Right lobe of liver (tissue), 6 donors: ENCODE measurements around the gene SLC9A7. TPM values are rescaled to one million over a fixed set of nuclear protein-coding genes. Genes with fewer than 3 reads are reported as not detected.

Experiments
- ATAC-seq, 4 donors: fragments of 200-7000 bp; cut with Tn5 transposase; one replicate each; pipeline ENCODE4 v1.9.1; 2020; ENCODE audit warnings: mild to moderate bottlenecking in 4 of 4, moderate library complexity in 4 of 4
- DNase-seq, 3 donors: peaks; one replicate each; pipeline ENCODE4 v3.0.0-alpha.2; 2020
- H3K27ac ChIP-seq, 3 donors: fragments of 200-600 bp; one replicate each; pipeline ENCODE4 v1.8.0; 2022
- H3K27me3 ChIP-seq, 2 donors: fragments of 200-600 bp; one replicate each; pipeline ENCODE4 v1.8.0; 2022
- H3K36me3 ChIP-seq, 4 donors: fragments of 200-600 bp; sonication (generic) in 1 of 4; one replicate each; pipeline versions ENCODE4 v1.5.1 to v1.8.0; 2017 to 2022; ENCODE audit warnings: control low read depth in 1 of 4
- H3K4me1 ChIP-seq, 4 donors: fragments of 200-600 bp; sonication (generic) in 1 of 4; one replicate each; pipeline versions ENCODE4 v1.5.1 to v1.8.0; 2017 to 2022; ENCODE audit warnings: control low read depth in 1 of 4
- H3K4me3 ChIP-seq, 3 donors: fragments of 200-600 bp; one replicate each; pipeline ENCODE4 v1.8.0; 2022
- H3K9me3 ChIP-seq, 4 donors: fragments of 200-600 bp; sonication (generic) in 1 of 4; one replicate each; pipeline versions ENCODE4 v1.5.1 to v1.8.0; 2017 to 2022; ENCODE audit warnings: control low read depth in 1 of 4
- CTCF ChIP-seq, 4 donors: fragments of 200-600 bp in 3 of 4; fragments of 450-650 bp in 1 of 4; IDR thresholded peaks; one replicate each; pipeline versions ENCODE4 v1.5.1 to v1.8.0; 2016 to 2022; ENCODE audit warnings: antibody characterized with exemption in 4 of 4, mild to moderate bottlenecking in 2 of 4
- POLR2A ChIP-seq: fragments of 450-650 bp; IDR thresholded peaks from one replicate; pipeline ENCODE4 v1.6.1; 2017; ENCODE audit warnings: antibody characterized with exemption, mild to moderate bottlenecking
- WGBS: methylation state at CpG from one replicate; pipeline ENCODE4 v1.1.6; 2018; ENCODE audit warnings: low coverage, low lambda C conversion rate; ENCODE audit not compliant: insufficient coverage; ENCODE audit errors: missing lambda C conversion rate; 5-methylcytosine and 5-hydroxymethylcytosine counted together
- intact Hi-C, 2 donors: fragments of 100-400 bp; cut with DNase I; formaldehyde crosslinking; loops; one replicate each; pipeline versions ENCODE4 v1.11.2 to v1.14.1; 2022
- total RNA-seq, 6 experiments: library from RNA; depleted of rRNA in 2 of 6; stranded (reverse); fragments of >200 nt in 2 of 6; fragmentation: NEBNext Ultra II Directional in 3 of 6; extraction: Animal tissue kit (Norgen Biotek cat#: 25700) in 3 of 6; gene quantifications; one replicate each; pipeline versions ENCODE4 v1.1.0 to v1.2.4, GENCODE V29; 2016 to 2023
- donor health status: DM: no; HTN: yes; CAD: no.
- donor health status: DM: no; HTN: no; CAD: no.
- donor health status: DM: no; HTN: no; CAD: no.
- donor health status: DM: no; HTN: yes; CAD: no.
- donor health status: DM: no; HTN: yes; CAD: no.

The SLC9A7 gene
- total RNA-seq, 6 experiments from 2014 or later, result 5.7 to 9.0 (median 6.4) TPM

GRCh38 chrX:46643636-46644035 is 115.3 kb downstream of the SLC9A7 start:
- ATAC-seq (no peak), DNase-seq (no peak)
- H3K4me1 ChIP-seq, result no peaks in the 10 kb centered on the region
- H3K9me3 ChIP-seq, result no peaks in the 10 kb centered on the region
- intact Hi-C loops, result no loop called here
- no peaks in the 10 kb centered on the region for H3K36me3 ChIP-seq
- H3K27me3 ChIP-seq, result no peaks in the 10 kb centered on the region
- 42% methylated on average over 3 of the region's 3 CpGs for WGBS
- TF ChIP-seq CTCF (IDR thresholded peaks at IDR 0.05), result no peak
- no peak for TF ChIP-seq POLR2A
- H3K4me3 ChIP-seq, result no peak overlapping the region
- H3K27ac ChIP-seq, result no peak overlapping the region

- ATAC-seq (peak; percentile 84 to 92 (median 88)), DNase-seq (no peak)
- intact Hi-C loops, result no loop called here
- Histone ChIP-seq H3K4me1 (no peaks in the 10 kb centered on the region), H3K9me3 (no peaks in the 10 kb centered on the region), H3K27me3 (no peaks in the 10 kb centered on the region), H3K4me3 (no peak overlapping the region), H3K27ac (no peak overlapping the region), H3K36me3 (no peaks in the 10 kb centered on the region)
- TF ChIP-seq CTCF (IDR thresholded peaks at IDR 0.05) (peak; percentile 44 to 55 (median 49)), POLR2A (no peak)
- 20% methylated on average over 3 of the region's 4 CpGs for WGBS
These were observed 116.8 kb downstream of the SLC9A7 start for GRCh38 chrX:46642145-46642544.

GRCh38 chrX:46637938-46638337 is 121.0 kb downstream of the SLC9A7 start:
- ATAC-seq (peak in 1 of 4 donors; percentile 47), DNase-seq (no peak)
- no peak for TF ChIP-seq CTCF (IDR thresholded peaks at IDR 0.05)
- no peak for TF ChIP-seq POLR2A
- H3K36me3 ChIP-seq, result no peaks in the 10 kb centered on the region
- no peak overlapping the region for H3K4me3 ChIP-seq
- WGBS, result 19% methylated on average over 2 of the region's 2 CpGs
- no peaks in the 10 kb centered on the region for H3K9me3 ChIP-seq
- H3K4me1 ChIP-seq, result no peaks in the 10 kb centered on the region
- no peaks in the 10 kb centered on the region for H3K27me3 ChIP-seq
- intact Hi-C loops, result no loop called here
- H3K27ac ChIP-seq, result no peak overlapping the region

GRCh38 chrX:46636223-46636622 is 122.7 kb downstream of the SLC9A7 start:
- ATAC-seq (no peak), DNase-seq (no peak)
- WGBS, result 74% methylated on average over 6 of the region's 6 CpGs
- TF ChIP-seq POLR2A (no peak), CTCF (IDR thresholded peaks at IDR 0.05) (no peak)
- Histone ChIP-seq H3K27me3 (no peaks in the 10 kb centered on the region), H3K9me3 (no peaks in the 10 kb centered on the region), H3K36me3 (no peaks in the 10 kb centered on the region), H3K4me1 (no peaks in the 10 kb centered on the region), H3K27ac (no peak overlapping the region), H3K4me3 (no peak overlapping the region)
- intact Hi-C loops, result no loop called here

GRCh38 chrX:46635186-46635585 is 123.7 kb downstream of the SLC9A7 start:
- H3K27me3 ChIP-seq, result no peaks in the 10 kb centered on the region
- H3K9me3 ChIP-seq, result no peaks in the 10 kb centered on the region
- no peaks in the 10 kb centered on the region for H3K4me1 ChIP-seq
- no peaks in the 10 kb centered on the region for H3K36me3 ChIP-seq
- intact Hi-C loops, result no loop called here
- H3K27ac ChIP-seq, result no peak overlapping the region
- TF ChIP-seq POLR2A, result no peak
- no peak for TF ChIP-seq CTCF (IDR thresholded peaks at IDR 0.05)
- no peak for ATAC-seq
- 64% methylated on average over 2 of the region's 2 CpGs for WGBS
- no peak for DNase-seq
- H3K4me3 ChIP-seq, result no peak overlapping the region
